ENCODE data around the gene OTOGL.
"Not testable (repeated sequence)": the region's sequence is repeated elsewhere in the genome, so short reads cannot be mapped to it uniquely, and the experiment has no call there.

OTOGL gene

DNA sequence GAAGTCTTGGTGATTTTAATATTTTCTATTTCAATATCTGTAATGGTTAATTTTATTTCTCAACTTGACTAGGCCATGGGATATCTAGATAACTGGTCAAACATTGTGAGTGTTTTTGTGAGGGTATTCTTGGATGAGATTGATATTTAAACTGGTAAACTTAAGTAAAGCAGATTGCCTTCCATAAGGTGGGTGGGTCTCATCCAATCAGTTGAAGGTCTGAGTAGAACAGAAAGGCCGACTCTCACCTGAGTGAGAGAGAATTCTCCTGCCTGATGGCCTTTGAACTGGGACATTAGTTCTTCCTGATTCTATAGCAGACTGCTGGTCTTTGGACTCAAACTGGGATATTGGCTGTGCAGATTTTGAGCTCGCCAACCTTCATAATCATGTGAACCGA lies 36.3 kb downstream of the OTOGL start:
- DNase-seq, result no peak

DNA sequence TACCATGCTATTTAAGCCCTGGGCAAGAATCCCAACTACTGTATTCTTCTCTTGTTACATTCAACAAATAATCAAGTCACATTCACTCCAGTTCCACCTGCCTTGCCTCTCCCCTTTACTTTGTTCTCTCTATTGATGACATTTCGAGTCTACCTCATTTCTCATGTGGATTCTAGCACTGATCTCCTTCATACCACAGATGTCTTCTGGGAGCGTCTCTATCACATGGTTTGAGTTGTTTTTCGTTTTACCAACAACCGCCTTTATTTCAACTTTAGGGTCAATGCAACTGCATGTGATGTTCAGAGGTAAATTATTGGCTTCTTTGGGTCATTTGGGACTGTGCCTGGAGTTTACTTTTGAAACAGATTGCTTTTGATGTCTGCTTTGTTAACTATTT lies 40.7 kb downstream of the OTOGL start:
- DNase-seq, result no peak

DNA sequence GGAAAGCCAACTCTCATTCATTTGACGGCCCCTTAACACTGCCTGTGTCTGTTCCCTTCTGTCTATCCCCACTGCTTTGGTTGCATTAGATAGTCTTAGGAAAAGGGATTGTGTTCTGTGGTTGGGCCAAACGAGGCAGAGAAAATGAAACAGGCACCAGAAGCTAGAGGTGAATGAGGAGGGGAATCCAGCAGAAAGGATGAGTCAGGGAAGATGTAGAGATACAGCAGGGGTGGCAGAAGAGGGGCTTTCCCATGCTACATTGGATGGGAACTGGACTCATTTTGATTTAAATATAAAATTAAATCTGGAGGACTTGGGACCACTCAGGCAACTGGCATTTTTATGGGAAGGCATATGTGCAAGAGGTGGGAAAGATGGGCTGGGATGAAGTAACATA lies 43.3 kb downstream of the OTOGL start:
- no peak for DNase-seq

DNA sequence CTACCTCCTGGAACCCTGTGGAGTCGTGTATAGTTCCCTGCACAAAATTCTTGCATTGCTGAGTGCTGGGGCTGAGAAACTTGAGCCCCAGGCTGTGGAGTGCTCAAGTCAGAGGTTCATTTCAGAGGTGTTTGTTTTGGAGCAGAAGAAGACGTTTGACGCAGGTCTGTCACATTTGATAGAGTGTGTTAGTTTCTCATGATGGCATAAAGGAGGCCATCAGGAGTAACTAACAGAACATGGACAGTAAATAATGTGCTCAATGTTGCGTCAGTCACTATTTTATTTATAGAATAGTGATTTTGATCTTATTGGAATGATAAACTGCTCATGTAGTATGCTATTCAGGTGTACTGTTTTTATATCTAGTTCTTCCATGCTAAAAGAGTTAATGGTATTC lies 44.2 kb downstream of the OTOGL start:
- DNase-seq, result no peak

DNA sequence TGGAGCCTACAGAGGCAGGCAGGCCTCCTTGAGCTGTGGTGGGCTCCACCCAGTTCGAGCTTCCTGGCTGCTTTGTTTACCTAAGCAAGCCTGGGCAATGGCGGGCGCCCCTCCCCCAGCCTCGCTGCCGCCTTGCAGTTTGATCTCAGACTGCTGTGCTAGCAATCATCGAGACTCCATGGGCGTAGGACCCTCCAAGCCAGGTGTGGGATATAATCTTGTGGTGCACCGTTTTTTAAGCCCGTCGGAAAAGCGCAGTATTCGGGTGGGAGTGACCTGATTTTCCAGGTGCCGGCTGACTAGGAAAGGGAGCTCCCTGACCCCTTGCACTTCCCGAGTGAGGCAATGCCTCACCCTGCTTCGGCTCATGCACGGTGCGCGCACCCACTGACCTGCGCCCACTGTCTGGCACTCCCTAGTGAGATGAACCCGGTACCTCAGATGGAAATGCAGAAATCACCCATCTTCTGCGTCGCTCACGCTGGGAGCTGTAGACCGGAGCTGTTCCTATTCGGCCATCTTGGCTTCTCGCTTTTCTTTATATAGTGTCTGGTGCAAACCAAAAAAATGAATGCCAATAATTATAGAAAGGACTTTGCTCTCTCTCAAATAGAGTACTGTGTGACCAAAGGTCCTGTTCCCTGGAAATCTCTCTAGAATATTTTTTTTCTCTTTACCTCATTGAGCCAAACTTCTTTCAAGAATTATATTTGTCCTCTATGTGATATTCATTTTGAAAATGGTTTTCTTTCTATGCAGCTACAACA lies 50.4 kb downstream of the OTOGL start:
- DNase-seq, result not testable (repeated sequence)

DNA sequence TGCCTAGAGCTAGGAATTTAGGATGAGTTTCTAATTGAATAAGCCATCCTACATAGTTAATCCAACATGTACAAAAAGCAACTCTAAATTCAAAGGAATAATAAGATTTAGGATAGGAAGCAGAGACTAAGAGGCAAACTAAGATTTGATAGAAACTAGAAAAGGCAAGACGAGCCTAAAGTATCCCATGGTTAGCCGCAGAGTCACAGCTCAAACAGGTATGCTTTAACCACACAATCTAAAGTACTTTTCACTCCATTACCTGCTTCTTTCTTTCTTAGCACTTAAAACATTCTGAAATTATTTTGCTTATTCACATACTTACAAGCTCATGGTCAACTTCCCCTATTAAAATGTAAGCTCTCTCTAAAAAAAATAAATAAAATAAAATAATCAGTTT lies 51.8 kb downstream of the OTOGL start:
- no peak for DNase-seq

DNA sequence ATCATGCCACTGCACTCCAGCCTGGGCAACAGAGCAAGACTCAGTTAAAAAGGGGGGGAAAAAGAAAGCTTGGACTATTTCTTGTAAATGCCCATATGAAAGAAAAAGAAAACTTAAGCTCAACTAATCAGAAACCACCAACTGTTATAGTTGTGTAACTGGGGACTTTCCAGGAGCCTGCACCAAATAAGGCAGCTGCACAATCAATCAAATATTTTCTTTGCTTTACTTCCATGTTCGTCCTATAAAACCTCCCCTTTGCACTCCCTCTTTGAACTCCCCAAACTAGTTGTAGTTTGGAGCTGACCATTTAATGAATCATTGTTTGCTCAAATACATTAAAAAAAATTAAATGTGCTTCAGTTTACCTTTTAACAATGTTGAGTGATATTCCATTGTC lies 54.9 kb downstream of the OTOGL start:
- DNase-seq, result no peak

DNA sequence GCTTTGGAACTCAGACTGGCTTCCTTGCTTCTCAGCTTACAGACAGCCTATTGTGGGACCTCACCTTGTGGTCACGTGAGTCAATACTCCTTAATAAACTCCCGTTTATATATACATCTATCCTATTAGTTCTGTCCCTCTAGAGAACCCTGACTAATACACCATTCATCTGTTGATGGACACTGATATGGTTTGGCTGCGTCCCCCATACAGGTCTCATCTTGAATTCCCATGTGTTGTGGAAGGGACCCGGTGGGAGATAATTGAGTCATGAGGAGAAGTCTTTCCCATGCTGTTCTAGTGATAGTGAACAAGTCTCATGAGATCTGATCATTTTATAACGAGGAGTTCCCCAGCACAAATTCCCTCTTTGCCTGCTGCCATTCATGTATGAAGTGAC lies 57.0 kb downstream of the OTOGL start:
- DNase-seq, result peak; percentile 58

DNA sequence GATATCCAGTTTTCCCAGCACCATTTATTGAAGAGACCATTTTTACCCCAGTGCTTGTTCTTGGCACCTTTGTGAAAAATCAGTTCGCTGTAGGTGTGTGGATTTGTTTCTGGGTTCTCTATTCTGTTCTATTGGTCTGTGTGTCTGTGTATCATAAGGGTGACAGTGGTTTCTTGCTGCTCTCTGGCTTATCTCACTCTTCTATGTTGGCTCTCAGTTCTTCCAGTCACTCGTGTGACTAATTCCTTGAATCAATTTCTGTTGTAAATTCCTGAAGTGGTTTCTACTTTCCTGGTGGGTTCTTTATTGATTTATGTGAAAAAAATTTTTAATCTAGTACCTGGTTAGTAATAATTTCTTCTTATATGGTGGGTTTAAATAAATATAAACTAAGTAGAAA lies 58.3 kb downstream of the OTOGL start:
- peak; percentile 59 for DNase-seq

DNA sequence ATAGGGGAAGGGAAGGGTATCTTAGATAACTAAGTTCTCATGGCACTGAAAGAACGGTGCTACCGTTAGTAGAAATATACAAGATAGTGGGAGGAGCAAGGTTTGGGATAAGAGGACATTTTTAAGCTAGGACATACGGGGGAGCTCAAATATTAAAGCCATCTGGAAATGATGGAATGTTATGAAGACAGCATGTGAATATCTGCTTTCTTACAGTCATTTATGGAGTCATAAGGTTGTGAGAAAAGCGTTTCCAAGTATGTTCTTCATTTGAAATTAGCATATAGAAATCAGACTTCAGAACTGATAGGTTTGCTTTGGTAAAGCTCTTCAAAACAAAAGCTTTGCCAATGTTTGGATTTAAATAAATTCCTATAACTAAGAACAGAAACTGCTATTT lies 62.3 kb downstream of the OTOGL start:
- DNase-seq, result peak; percentile 41

DNA sequence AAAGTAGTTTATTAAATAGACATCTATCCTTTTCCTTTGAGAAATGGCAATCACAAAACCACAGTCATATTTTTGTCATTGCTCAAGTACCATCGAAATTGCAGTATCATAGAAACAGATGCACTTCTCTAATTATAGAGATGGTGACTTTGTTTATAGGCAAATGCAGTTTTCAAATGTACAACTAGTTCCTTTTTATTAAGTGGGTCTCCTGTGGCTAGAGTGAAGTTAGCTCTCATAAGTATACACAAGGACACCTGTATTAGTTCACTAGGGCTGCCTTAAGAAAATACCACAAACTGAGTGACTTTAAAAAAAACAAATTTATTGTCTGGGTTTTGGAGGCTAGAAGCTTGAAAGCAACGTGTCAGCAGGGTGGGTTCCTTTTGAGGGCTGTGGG lies 62.8 kb downstream of the OTOGL start:
- DNase-seq, result no peak

DNA sequence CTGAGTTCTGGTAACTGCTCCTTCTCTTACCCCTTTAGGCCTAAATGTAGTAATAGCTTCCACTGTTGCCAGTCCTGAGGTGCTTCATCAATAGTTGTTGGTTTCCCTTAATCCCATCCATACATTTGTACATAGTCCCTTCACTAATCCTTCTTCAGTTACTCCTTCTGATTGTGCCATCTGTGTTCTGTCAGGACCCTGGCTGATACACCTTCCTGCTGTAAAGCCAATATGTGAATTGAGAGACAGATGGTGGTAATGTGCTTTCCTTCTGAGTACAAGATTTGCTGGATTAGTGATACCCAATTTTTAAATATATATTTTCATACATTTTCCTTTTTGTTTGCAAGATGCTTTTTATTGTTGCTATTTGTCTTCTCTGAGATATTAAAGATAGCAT lies 66.4 kb downstream of the OTOGL start:
- DNase-seq, result no peak

DNA sequence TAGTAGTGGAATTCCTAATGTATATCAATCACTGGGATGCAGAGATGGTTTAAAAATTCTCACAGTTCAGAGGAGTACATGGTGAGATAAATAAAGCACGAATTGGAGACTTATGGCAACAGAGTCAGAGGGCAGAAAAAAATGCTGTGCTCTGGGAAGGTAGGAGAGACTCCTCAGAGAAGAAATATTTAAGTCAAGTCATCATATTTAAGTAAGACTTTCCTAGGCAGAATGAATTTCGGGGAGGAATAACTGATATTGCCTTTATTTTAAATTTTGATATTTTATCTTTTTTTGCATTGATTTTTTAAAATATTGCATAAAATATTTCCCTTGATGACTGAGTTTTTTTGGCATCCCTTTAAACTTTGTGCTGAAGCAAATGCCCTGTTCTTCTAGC lies 67.4 kb downstream of the OTOGL start:
- no peak for DNase-seq

DNA sequence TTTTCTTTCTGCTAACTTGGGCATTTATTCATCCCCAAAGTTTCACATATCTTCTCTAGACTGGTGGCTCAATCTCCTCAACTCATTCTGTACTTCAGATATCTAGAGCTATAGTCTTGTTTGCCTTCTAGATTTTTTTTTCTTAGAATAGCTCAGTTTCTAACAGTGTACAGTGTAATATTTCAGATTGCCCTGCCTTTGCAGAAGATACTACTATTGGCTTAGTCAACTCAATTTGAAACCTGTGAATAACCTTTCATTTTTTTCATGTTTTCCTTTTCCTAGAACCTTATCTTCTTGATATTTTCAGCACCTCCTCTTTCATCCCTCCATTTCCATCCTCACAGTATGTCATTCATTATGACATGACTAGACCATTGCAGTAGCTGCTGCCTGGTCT lies 69.6 kb downstream of the OTOGL start:
- DNase-seq, result no peak

DNA sequence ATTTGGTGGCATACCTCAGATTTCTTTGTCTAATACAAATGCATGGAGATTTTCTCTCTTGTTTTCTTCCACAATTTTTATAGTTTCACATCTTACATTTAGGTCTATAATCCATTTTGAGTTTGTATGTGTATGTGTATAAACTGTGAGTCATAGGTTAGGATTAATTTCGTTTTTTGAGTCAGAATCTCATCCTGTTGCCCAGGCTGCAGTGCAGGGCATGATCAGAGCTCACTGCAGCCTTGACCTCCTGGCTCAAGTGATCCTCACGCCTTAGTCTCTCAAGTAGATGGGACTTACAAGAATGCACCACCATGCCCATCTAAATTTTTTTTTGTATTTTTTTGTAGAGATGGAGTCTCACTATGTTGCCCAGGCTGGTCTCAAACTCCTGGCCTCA lies 71.6 kb downstream of the OTOGL start:
- DNase-seq, result no peak

DNA sequence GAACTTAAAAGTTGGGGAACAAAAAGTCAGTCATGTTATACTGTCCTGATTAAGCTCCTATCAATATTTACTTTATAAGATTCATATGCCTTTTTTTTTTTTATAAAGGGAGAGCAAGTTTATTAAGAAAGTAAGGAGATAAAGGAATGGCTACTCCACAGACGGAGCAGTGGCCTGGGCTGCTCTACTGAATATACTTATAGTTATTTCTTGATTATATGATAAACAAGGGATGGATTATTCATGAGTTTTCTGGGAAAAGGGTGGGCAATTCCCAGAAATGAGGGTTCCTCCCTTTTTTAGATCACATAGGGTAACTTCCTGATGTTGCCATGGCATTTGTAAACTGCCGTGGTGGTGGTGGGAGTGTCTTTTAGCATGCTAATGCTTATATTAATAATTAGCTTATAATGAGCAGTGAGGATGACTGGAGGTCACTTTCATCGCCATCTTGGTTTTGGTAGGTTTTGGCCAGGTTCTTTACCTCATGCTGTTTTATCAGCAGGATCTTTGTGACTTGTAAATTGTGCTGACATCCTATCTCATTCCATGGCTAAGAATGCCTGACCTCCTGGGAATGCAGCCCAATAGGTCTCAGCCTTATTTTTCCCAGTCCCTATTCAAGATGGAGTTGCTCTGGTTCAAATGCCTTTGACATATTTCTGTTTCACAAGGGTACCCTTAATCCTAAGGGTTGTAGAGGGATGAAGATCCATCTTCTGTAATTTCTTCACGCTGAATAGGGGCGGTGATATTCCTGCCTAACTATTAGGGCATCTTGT lies 73.9 kb downstream of the OTOGL start:
- DNase-seq, result no peak

DNA sequence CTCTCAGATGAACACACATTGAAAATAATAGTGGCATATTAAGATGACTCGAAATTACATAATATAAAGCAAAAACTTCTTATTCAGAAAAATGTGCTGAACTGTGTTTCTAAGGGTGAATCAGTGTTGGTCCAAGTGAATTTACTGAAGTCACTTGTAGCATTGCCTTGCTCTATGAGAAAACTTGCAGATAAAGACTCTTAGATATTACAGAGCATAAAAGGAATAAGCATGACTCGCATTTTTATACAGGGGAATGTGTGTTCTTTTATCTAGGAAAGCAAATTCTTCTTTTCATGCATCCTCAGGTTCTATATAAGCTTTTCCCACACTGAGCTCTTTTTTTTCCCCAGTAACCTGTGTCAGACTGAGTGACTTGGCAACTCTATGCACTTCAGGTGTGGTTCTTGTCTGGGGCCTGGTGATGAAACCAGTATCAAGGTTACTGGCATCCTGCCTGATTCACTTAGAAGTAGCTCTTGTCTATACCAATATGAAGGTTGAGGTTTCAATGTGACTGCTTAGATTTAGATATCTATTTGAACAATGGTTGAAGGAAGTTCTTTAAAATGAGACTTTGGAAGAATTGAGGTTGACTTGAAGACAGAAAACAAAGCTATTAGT lies 76.1 kb downstream of the OTOGL start:
- no peak for DNase-seq

DNA sequence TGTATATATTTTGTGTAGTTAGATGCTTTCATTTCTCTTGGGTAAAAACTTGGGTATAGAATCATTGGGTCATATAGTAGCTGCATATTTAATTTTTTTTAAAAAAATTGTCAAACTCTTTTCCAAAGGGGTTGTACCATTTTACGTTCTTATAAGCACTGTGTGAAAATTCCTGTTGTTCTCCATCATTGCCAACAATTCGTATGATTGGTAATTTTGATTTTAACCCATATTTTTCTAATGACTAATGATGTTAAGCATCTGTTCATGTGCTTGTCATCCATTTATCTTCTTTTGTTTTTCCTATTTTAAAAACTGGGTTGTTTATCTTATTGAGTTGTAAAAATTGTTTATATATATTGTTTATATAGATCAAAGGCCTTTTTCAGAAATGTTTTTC lies 77.4 kb downstream of the OTOGL start:
- DNase-seq, result no peak

DNA sequence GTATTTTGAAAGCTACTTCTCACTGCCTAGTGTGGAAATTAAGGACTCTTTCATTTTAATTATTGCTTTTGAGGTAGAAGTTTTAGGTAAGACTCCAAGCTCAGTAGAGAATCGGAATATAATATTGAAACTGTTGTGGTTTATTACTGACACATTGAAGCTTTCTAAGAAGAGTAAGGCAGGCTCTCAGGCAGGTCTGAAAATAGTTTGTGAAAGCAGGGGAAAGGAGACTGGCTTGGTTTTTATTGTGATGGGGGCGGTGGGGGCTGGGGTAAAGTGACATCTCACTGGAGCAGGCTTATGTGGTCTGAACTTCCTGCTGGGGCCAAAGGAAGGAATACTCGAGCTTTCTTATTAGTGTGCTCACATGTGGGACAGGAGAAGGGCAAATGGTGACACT lies 79.5 kb downstream of the OTOGL start:
- DNase-seq, result no peak

DNA sequence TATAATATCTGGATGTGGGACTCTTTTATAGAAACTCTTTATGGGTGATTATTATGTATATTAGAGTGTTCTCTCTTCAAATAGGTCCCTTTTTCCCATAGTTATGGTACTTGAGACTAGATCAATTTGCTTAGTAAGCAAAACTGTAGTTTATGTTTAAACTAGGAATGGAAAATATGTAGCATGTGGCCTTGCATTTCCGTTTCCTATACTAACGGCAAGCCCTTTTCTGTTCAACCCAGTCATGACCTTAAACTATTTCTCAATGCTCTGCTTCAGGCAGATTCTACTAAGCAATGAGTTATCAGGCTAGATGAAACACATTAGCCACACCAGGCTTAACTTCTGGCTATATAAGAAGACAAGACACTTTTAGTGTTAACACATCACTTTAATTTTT lies 84.6 kb downstream of the OTOGL start:
- peak; percentile 67 for DNase-seq

DNA sequence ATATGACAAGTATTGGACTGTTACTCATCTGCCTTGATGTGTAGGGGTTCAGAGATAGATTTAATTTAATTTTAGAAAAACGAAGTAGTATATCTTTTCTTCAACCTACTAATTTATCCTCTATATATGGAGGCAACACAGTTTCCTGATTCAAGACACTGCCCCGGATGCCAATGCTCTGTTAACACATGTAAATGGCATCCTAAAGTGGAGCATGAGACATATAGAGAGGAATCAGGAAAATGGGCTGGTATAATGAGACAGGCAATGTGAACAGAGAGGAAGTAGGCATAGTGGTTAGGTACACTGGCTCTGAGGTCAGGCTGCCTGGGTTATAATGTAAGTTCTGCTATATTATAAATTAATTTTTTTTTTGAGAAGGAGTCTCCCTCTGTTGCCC lies 85.6 kb downstream of the OTOGL start:
- no peak for DNase-seq

DNA sequence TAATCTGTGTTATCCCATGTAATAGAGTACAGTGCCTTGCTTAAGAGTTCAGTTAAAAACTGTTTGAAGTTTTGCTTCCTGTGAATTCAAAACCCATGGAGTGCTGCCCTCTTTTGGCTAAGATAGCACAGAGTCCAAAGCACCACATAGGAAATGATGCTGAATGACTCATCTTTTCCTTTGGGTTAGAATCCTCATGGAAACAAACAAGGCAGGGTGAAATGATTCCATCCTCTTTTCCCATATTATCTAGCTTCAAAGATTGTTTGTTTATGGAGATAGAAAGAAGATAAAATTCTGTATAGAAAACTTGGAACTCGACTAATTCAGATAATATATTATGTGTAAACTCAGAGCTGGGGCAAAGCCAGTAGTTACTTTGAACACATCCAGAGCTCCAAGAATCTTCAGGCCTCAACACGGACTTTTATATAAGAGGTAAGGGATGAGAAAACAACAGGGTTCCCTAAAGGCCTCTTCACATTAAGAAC lies 87.4 kb downstream of the OTOGL start:
- peak; percentile 96 for DNase-seq

DNA sequence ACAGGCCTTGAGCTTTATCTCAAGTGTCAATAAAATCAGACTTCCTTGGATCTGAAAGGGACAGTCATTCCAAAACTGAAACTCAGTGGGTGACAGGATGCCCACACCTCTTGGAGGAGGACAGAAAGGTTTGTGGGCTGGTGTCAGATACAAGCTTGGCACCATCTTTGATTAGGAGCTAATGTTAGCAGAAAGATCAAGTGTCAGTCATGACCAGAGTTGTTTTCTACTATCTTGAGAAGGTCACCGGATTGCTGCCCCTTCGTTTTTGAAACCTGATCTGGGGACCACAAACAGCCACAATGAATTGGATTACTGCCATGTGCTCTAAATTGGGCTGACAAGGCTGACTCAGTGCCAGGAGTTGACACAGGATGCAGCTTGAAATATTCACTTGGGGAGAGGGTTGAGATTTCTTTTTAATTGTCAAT lies 88.3 kb downstream of the OTOGL start:
- DNase-seq, result peak; percentile 80

DNA sequence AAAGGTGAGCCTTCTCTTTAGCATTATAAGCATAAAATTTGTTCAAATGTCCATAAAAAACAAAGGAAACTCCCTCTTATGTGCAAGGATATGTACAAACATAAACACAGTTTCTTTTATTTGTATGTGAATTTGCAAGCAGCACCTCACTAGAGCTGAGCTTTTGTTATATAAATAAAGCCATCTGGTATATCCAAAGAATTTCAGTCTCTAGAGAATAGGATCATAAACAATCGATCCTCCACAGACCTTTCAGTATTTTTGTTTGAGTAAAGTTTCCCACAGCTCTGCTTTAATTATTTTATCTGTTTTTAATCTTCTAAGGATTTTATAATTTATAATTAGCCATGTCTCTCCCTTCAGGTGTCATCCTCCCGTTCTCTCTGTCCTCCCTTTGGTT lies 89.2 kb downstream of the OTOGL start:
- no peak for DNase-seq
